Prostate gland (tissue), 2 donors: ENCODE measurements around the gene ZBTB1.
"Not testable (repeated sequence)": the region's sequence is repeated elsewhere in the genome, so short reads cannot be mapped to it uniquely, and the experiment has no call there.

ENCODE experiments used
- CTCF ChIP-seq, 4 experiments: fragments of 200-600 bp in 2 of 4; fragments of 450-650 bp in 2 of 4; sonication (generic) in 2 of 4; IDR thresholded peaks; 1 replicate in 3 of 4; 2 replicates in 1 of 4; pipeline ENCODE4 v1.5.1; 2016 to 2019; ENCODE audit warnings: antibody characterized with exemption in 4 of 4, mild to moderate bottlenecking in 2 of 4, moderate library complexity in 2 of 4
- POLR2A ChIP-seq: fragments of 450-650 bp; IDR thresholded peaks from one replicate; pipeline ENCODE4 v1.6.1; 2016; ENCODE audit warnings: antibody characterized with exemption, mild to moderate bottlenecking
- POLR2AphosphoS5 ChIP-seq: sonication (generic); formaldehyde crosslinking; IDR thresholded peaks from one replicate; pipeline ENCODE4 v1.6.1; 2017; ENCODE audit warnings: antibody characterized with exemption

GRCh38 chr14:64569646-64570045 lies 65.1 kb downstream of the ZBTB1 start:
- not testable (repeated sequence) for TF ChIP-seq CTCF (IDR thresholded peaks at IDR 0.05); POLR2AphosphoS5; POLR2A
